Measurements from ENCODE around the gene MTM1.

Gene MTM1

DNA sequence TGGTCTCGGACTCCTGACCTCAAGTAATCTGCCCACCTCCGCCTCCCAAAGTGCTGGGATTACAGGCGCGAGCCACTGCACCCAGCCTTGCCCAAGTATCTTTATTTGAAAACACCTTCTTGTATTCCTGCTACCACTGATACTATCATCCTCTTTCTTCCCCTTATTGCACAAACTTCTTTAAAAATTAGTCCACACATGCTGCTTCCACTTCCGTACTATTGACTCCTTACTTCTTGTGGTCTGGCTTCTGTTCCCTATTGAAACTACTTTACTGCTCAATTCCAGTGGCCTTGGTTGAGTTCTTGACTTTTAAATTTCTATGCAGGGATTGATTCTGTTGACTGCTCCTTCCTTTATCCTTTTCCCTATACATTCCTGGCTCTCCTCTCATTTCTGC lies 38.8 kb downstream of the MTM1 start:
- DNase-seq: peak; percentile 5 to 67 (median 48)

DNA sequence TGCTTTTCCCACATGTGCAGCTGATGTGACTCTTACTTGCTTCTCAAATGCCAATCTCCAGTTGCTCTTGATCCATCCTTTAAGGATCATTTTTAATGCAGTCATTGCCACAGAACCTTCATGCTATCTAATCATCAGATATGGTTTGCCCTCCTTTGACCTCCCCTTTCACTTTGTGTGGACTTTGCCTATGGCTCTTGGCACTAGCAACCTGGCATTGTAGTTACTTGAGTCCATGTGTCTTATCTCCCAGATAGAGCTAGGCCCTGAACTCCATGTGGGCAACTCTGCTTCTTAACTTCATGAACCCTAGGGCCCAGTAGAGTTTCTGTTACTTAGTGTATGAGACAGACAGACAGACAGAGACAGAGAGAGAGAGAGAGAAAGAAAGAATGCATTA lies 41.6 kb downstream of the MTM1 start:
- DNase-seq: no peak

DNA sequence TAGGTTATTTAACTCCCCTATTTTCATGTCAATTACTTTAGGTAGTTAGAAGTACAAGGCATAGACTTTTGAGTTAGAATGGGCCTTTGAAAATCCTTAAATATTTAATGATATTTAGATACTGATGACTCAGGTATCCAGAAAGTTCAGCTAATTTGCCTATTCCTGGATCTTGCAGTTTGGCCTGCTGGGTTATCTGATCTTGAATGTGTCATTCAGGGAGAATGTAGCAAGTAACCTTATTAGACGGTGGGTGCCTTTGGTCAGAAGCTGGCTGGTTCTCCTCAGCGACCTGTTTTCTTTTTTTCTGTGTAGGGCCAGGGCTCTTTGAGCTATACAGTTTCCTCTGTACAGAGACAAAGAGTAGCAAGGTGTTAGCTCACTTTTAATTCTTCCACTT lies 42.0 kb downstream of the MTM1 start:
- DNase-seq: no peak

DNA sequence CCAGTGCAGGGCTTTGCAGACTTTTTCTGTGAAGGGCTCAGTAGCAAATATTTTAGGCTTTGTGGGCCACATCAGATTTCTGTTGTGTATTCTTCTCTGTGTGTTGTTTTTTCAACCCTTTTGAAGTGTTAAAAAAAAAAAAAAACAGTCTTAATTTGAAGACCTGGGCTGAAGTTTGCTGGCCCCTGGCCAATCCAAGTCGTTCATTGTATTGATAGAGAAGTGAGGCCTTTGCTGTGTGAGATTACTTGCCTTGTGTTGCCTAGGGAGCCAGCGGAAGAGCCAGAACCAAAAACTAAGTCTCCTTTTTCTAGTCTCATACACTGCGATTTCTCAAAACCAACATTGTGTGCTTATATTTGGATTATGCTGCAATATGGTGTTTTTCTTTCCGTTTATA lies 46.9 kb downstream of the MTM1 start:
- DNase-seq: no peak

- no peak for DNase-seq
Observed at GRCh38 chrX:150616179-150616862, 47.9 kb downstream of the MTM1 start.

DNA sequence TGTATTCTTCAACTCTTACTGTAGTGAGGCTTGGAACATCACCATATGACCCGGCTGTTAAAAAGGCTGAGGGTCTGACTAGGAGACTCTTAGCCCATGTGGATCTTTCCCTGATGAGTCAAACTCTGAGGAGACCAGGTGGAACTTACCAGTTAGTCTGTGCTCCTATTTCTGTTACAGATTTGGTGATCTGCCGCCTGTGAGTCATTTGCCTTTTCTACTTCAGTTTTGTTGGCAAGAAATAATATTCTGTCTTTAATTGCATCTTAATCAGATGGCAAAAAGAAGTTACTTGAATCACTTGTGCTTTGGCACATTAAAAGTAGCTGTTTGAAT lies 48.4 kb downstream of the MTM1 start:
- DNase-seq: no peak

GRCh38 chrX:150621652-150622051 lies 53.2 kb downstream of the MTM1 start:
- no peak for DNase-seq

- DNase-seq: no peak
Observed at GRCh38 chrX:150623583-150623982, 55.2 kb downstream of the MTM1 start.

GRCh38 chrX:150625097-150625496 lies 56.7 kb downstream of the MTM1 start:
- DNase-seq: no peak

GRCh38 chrX:150625875-150626274 lies 57.5 kb downstream of the MTM1 start:
- no peak for DNase-seq

DNA sequence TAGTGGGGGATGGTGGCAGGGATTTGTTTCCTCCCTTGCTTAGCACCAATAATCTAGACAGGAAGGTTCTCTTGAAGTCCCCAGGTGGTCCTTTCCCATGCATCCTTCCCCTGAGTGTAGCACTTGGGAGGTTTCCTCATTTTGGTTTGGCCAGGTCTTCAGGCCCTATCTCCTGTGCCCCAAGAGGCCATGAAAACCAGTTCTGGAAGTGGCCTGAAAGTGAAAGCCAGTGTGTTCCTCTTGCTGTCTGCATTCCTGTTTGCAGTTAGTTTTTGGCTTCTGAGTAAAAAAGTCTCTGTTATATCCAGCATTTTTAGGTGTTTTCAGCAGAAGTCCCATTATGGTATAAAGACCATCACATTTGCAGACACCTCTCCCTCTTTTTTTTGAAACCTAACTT lies 59.5 kb downstream of the MTM1 start:
- DNase-seq: no peak

DNA sequence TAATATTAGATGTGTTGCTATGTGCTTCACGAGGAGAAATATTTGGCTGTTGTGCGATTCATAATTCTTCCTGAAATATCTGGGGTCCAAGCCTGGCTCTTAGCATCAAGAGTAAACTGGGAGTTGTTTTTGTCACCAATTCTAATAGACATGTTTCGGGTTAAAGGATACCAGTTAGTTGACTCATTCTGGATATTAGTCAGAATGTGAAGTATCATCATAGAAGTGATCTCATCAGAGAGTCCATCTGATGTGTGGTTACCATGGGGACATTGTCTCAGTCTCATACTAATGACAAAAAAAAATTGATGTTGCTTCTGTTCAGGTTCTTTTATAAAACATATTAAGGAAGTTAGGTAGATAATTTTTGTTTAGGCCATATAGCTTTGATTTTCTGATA lies 67.5 kb downstream of the MTM1 start:
- peak in 1 of 4 experiments; percentile 24 for DNase-seq

DNA sequence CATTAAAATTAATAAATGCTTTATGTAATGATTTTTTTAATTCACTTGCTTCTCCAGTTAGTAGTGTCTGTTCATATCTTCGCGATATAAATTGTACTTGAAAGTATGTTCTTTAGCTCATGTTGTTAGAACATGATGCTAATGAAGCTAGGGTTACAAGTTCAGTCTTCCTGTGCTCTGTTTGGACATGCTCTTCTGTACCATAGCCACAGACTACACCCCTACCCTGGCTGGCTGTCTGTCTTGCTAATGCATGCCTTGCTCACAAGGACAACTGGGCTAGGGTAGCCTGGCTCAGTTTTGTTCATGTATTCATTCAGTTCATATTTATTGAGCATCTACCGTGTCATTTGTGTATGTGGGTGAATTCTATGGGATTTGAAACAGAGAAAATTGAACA lies 74.0 kb downstream of the MTM1 start:
- DNase-seq: no peak

- DNase-seq: no peak
Observed at GRCh38 chrX:150643271-150643670, 74.8 kb downstream of the MTM1 start.

DNA sequence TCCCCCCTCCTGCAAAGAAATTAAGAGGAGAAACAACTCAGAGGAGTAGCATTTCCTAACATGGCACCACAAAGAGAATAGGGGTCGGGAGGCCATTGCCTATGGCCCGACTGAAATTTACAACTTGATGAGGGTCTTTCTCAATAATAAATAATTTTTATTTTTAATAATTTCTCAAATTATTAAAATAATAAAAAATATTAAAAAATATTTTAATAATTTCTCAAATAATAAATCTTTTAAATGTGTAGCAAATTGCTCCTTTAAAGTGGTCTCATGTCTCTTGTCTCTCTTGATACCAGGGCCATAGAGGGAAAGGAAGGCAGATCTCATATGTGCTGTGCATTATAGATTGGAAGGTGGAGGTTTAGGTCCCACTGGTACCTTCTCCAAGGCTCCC lies 75.5 kb downstream of the MTM1 start:
- DNase-seq: no peak

DNA sequence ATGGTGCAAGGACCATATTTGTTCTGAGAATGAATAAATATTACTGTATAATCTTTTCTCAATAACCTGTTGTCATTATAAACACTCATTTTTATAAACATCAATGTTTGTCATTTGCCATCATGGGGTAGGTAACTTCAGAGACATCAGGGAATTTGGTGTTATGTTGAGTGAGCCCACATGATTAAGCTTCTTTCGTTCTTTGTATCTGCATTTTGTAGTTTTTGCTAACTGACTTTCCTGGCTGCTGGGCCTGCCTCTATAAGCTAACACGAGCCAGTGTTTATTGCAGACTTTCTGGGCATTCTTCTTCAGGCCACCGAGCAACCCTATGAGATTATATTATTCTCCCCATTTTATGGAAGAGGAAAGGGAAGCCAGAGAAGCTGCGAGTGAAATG lies 76.0 kb downstream of the MTM1 start:
- no peak for DNase-seq

- DNase-seq: no peak
Observed at GRCh38 chrX:150647331-150647730, 78.9 kb downstream of the MTM1 start.

DNA sequence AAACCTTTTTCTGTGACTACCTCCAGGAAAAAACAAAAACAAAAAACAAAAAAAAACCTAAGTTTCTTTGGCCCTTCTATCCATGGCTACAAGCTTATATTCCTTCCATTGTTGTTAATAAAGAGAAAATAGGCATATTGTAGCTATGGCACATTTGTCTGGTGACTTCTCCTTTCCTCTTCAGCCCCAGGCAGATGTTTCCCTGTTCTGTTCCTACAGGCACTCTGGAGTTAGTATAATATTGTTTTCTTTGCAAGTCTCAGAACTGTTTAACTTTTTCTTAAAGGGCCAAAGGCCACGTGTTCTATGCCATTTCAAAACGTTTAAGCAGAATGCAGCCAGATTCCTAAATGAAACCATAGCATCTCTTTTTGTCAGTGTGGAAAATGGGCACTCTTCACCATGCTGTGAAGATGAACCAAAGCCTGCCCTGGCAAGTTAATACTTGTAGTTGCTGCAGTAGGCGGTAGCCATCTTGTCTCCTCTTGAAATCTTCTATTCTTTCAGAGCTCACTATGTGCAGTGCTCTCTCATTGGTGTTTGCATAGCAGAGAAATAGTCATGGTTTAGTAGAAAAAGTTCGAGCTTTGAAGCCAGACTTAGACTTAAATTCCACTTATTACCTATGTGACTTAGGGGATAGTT lies 80.0 kb downstream of the MTM1 start:
- DNase-seq: peak in 3 of 4 experiments; percentile 13 to 28 (median 14)

DNA sequence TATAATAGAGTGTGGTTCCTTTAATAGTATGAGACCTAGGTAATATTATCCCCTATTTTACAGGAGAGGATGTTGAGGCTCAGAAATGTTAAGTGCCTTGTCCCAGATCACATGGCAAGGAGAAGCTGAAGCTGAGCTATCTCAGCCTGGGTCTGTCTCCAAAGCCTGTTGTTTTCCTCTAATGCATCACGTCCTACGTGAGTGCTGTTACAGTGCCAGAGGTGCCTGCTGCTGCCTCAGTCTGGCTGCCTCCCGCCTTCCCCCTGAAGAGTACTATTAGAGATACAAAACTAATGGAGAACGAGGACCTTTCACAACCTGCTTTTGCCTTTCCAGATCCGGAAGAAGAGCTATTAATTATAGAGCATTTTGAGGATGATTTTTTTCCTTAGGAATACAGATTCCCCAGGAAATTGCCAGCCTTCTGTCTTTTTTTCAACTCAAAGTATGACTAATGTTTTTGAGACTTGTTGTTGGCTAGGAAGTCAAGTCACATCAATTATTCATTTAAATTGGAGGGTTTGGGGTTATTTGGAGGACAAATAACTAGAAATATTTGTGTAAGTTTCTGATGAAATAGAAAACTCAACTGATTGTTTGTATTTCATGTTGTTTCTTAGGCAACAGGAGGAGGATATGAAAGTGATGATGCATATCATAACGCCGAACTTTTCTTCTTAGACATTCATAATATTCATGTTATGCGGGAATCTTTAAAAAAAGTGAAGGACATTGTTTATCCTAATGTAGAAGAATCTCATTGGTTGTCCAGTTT lies 80.9 kb downstream of the MTM1 start:
- DNase-seq: peak; percentile 1 to 70 (median 40)

DNA sequence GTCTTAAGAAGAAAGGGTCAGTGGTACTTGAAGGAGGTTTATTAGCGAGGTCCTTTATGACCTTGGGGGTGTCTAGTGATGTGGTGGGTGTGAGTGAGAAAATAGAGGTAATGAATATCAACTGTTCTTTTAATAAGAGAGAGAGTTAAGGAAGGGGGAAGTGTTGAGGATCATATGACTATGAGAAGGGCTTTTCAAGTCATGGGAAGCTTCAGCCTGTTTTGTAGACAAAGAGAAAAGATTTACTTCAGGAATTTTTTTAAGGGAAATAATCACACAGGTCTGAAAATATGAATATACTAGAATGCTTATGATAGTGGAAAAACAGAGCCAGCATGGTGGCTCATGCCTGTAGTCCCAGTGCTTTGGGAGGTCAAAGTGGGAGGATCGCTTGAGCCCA lies 83.5 kb downstream of the MTM1 start:
- DNase-seq: peak; percentile 9 to 61 (median 36)

GRCh38 chrX:150655788-150656187 lies 87.4 kb downstream of the MTM1 start:
- no peak for DNase-seq

DNA sequence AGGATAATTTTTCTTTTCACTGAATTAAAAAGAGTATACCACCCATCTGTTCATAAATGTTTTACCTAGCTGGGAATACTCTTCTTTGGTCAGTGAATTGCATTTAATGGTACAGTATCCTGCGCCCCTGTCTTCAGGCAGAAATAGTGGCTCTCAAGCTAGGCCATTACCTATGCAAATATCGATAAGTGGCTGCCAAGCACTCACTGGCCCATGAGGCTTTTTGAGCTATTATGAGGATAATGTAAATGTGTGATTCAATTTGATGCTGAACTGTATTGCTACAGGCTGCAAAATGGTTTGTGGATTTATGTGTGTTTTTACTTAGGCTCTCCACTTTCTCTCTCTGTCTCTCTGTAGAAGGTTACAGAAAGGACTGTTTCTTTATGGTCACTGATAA lies 94.7 kb downstream of the MTM1 start:
- no peak for DNase-seq

DNA sequence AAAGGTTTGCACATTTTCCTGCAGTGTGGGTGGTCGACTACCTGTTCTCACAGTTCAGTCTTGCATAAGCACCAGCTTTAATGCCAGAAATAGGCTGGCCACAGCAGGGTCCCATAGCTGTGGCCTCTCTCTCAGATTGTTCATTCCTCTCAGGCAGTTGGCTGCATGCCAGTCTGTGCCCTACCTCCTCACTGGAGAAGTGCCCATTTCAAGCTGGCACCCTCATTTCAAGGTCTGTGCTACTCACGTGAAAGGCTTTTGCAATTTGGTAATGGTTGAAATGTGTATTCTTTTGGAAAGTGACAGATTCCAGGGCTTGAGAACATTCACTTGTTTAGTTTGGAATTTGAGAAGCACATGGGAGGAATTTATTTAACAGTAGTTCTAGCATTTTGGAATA lies 95.9 kb downstream of the MTM1 start:
- no peak for DNase-seq

- no peak for DNase-seq
Observed at GRCh38 chrX:150676221-150676620, 107.8 kb downstream of the MTM1 start.

Measured in suppressor macrophage (primary cell).